ENCODE data around the gene TAC1. TPM values are rescaled to one million over a fixed set of nuclear protein-coding genes. Genes with fewer than 3 reads are reported as not detected.
"Not testable (repeated sequence)": the region's sequence is repeated elsewhere in the genome, so short reads cannot be mapped to it uniquely, and the experiment has no call there.

Gene TAC1
- total RNA-seq, 1 donor from 2014 or later: 1.6 TPM

DNA sequence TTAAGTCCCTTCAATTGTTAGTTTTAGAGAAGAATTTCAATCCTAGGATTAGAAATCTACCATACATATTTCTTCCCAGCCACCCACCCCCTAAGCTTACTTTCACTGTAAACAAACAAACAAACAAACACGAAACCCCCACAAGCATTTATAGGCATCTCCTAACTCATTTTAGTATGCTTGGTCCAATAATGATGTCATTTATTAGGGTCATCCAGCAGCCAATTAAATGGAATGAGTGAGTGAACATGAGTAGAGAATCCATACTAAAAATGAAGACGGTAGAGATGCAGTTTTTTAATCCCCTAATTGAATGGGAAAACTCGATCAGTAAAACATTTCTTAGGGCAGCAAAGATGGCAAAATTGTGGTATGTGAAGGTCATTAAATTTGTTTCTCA, 3.2 kb downstream of the TAC1 start:
- Histone ChIP-seq H3K27me3 (ENCODE audit: control insufficient read depth in 3 of 3, insufficient read depth in 3 of 3, low read length in 3 of 3) (peaks cover 34 to 42% (median 37%) of the 10 kb centered on the region in 3 donors), H3K4me1 (ENCODE audit: control insufficient read depth in 3 of 3, insufficient read depth in 3 of 3, low read length in 3 of 3) (peaks cover 0 to 12% (median 5%) of the 10 kb centered on the region in 3 donors), H3K4me3 (ENCODE audit: low read length in 3 of 3) (no peak overlapping the region), H3K27ac (ENCODE audit: low read depth, low read length) (no peak overlapping the region), H3K9ac (ENCODE audit: low read depth in 1 of 3, low read length in 3 of 3) (no peak overlapping the region), H3K9me3 (ENCODE audit: control insufficient read depth in 3 of 3, low read length in 3 of 3) (no peaks in the 10 kb centered on the region), H3K36me3 (ENCODE audit: control insufficient read depth in 3 of 3, insufficient read depth in 3 of 3, low read length in 3 of 3) (no peaks in the 10 kb centered on the region)

DNA sequence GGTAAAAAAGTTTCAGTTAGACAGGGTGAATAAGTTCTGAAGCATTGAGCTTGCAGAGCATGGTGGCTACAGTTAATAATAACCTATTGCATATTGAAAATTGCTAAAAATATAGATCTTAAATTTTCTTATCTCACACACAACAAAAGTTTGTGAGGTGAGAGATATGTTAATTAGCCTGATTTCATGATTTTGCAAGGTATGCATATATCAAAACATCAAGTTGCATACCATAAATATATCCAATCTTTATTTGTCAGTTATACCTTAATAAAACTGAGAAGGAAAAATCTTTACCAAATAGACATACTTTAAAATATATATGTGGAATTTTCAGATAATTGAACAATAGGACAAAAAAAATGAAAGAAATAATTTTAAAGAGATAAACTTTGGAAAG, 16.6 kb downstream of the TAC1 start:
- no peaks in the 10 kb centered on the region for H3K27me3 ChIP-seq (ENCODE audit: control insufficient read depth in 3 of 3, insufficient read depth in 3 of 3, low read length in 3 of 3)
- H3K4me3 ChIP-seq (ENCODE audit: low read length in 3 of 3): no peak overlapping the region

DNA sequence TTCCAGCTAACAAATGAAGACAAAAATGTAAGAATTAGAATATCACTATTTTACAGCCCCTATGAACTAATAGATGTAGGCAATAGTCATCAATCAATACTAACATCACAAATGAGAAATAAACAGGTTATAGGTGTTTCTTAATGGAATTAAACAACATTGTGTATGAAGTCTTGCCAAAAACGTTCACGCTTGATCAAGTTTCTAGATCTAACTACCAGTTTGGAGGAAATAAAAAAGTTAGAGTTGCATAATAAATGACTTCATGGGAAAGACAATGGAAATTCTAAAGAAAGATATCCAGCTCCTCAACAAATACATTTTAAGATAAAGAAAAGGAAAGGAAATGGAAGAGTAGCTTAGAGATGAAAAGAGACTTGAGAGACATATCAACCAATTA, 19.7 kb downstream of the TAC1 start:
- Histone ChIP-seq H3K4me1 (ENCODE audit: control insufficient read depth in 3 of 3, insufficient read depth in 3 of 3, low read length in 3 of 3) (no peaks in the 10 kb centered on the region), H3K9ac (ENCODE audit: low read depth in 1 of 3, low read length in 3 of 3) (no peak overlapping the region), H3K9me3 (ENCODE audit: control insufficient read depth in 3 of 3, low read length in 3 of 3) (no peaks in the 10 kb centered on the region), H3K27me3 (ENCODE audit: control insufficient read depth in 3 of 3, insufficient read depth in 3 of 3, low read length in 3 of 3) (no peaks in the 10 kb centered on the region), H3K27ac (ENCODE audit: low read depth, low read length) (no peak overlapping the region), H3K4me3 (ENCODE audit: low read length in 3 of 3) (no peak overlapping the region), H3K36me3 (ENCODE audit: control insufficient read depth in 3 of 3, insufficient read depth in 3 of 3, low read length in 3 of 3) (no peaks in the 10 kb centered on the region)

More for the DNA sequence above, 16.6 kb downstream of the TAC1 start:
- Histone ChIP-seq H3K27ac (ENCODE audit: low read depth, low read length) (no peak overlapping the region), H3K4me1 (ENCODE audit: control insufficient read depth in 3 of 3, insufficient read depth in 3 of 3, low read length in 3 of 3) (no peaks in the 10 kb centered on the region), H3K9ac (ENCODE audit: low read depth in 1 of 3, low read length in 3 of 3) (no peak overlapping the region), H3K36me3 (ENCODE audit: control insufficient read depth in 3 of 3, insufficient read depth in 3 of 3, low read length in 3 of 3) (no peaks in the 10 kb centered on the region), H3K9me3 (ENCODE audit: control insufficient read depth in 3 of 3, low read length in 3 of 3) (no peaks in the 10 kb centered on the region)

- Histone ChIP-seq H3K36me3 (ENCODE audit: control insufficient read depth in 3 of 3, insufficient read depth in 3 of 3, low read length in 3 of 3) (no peaks in the 10 kb centered on the region), H3K27me3 (ENCODE audit: control insufficient read depth in 3 of 3, insufficient read depth in 3 of 3, low read length in 3 of 3) (no peaks in the 10 kb centered on the region), H3K27ac (ENCODE audit: low read depth, low read length) (no peak overlapping the region), H3K4me1 (ENCODE audit: control insufficient read depth in 3 of 3, insufficient read depth in 3 of 3, low read length in 3 of 3) (no peaks in the 10 kb centered on the region), H3K9ac (ENCODE audit: low read depth in 1 of 3, low read length in 3 of 3) (no peak overlapping the region), H3K4me3 (ENCODE audit: low read length in 3 of 3) (no peak overlapping the region), H3K9me3 (ENCODE audit: control insufficient read depth in 3 of 3, low read length in 3 of 3) (no peaks in the 10 kb centered on the region)
Measured at GRCh38 chr7:97752215-97752614, 20.3 kb downstream of the TAC1 start.

DNA sequence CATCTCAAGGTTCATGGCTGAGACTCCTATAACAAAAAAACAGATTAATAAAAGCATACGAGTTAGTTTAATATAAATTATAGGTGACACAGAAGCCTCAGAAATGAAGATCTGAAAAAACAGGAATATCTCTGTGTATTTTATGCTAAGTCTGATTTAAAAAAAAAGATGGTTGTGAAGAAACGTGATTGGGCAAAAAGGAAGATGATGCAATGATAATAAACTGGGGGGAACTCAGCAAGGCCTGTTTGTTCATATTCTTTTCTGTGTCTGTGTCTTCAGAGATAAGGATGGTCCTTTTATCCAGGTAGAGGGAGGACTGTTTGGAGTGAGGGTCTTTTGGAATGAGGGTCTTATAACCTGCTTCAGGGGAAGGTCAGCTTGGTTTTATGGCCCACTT, 25.9 kb downstream of the TAC1 start:
- no peak overlapping the region for H3K4me3 ChIP-seq (ENCODE audit: low read length in 3 of 3)
- H3K9ac ChIP-seq (ENCODE audit: low read depth in 1 of 3, low read length in 3 of 3): no peak overlapping the region
- H3K4me1 ChIP-seq (ENCODE audit: control insufficient read depth in 3 of 3, insufficient read depth in 3 of 3, low read length in 3 of 3): no peaks in the 10 kb centered on the region
- no peaks in the 10 kb centered on the region for H3K27me3 ChIP-seq (ENCODE audit: control insufficient read depth in 3 of 3, insufficient read depth in 3 of 3, low read length in 3 of 3)
- H3K36me3 ChIP-seq (ENCODE audit: control insufficient read depth in 3 of 3, insufficient read depth in 3 of 3, low read length in 3 of 3): no peaks in the 10 kb centered on the region
- H3K9me3 ChIP-seq (ENCODE audit: control insufficient read depth in 3 of 3, low read length in 3 of 3): no peaks in the 10 kb centered on the region
- H3K27ac ChIP-seq (ENCODE audit: low read depth, low read length): no peak overlapping the region

DNA sequence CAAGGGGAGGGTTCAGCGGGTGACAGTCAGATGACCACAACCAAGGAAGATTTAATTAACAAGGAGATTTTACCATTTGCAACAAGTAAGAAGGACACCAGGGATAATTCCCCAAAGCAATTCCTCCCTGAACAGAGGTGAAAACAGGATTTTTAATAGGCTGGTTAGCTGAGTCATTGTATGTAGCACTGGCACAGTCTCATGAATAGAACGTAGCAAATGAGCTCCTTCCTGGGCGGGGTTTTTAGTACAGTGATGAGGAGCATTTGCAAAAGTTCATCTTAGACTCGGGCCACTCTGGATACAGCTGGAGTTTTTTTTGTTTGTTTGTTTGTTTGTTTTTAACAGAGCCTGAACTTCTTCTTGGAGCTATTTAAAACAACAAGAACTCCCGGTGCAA, 39.0 kb downstream of the TAC1 start:
- no peaks in the 10 kb centered on the region for H3K4me1 ChIP-seq (ENCODE audit: control insufficient read depth in 3 of 3, insufficient read depth in 3 of 3, low read length in 3 of 3)
- H3K4me3 ChIP-seq (ENCODE audit: low read length in 3 of 3): no peak overlapping the region
- H3K27me3 ChIP-seq (ENCODE audit: control insufficient read depth in 3 of 3, insufficient read depth in 3 of 3, low read length in 3 of 3): no peaks in the 10 kb centered on the region
- no peak overlapping the region for H3K27ac ChIP-seq (ENCODE audit: low read depth, low read length)
- H3K9me3 ChIP-seq (ENCODE audit: control insufficient read depth in 3 of 3, low read length in 3 of 3): no peaks in the 10 kb centered on the region
- H3K9ac ChIP-seq (ENCODE audit: low read depth in 1 of 3, low read length in 3 of 3): no peak overlapping the region
- H3K36me3 ChIP-seq (ENCODE audit: control insufficient read depth in 3 of 3, insufficient read depth in 3 of 3, low read length in 3 of 3): no peaks in the 10 kb centered on the region

DNA sequence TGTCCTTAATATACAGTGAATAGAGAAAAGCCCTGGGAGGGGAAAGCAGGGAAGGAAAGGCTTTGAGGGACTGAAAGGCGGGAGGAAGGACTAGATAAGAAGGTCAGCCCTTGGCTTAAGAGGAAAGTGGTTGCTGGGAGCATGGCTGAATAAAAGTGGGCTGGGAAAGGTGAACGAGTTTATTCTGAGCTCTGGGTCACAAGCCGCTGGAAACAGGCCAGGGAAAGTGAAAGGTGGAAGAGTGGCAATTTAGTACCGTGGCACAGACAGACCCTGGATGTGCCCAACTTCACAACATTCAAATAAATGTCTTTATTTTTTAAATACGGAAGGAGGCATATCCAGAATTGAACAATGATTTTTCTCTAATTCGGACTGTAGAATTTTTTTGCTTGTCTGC, 39.7 kb downstream of the TAC1 start:
- Histone ChIP-seq H3K4me1 (ENCODE audit: control insufficient read depth in 3 of 3, insufficient read depth in 3 of 3, low read length in 3 of 3) (no peaks in the 10 kb centered on the region), H3K27ac (ENCODE audit: low read depth, low read length) (no peak overlapping the region), H3K36me3 (ENCODE audit: control insufficient read depth in 3 of 3, insufficient read depth in 3 of 3, low read length in 3 of 3) (no peaks in the 10 kb centered on the region), H3K9ac (ENCODE audit: low read depth in 1 of 3, low read length in 3 of 3) (no peak overlapping the region), H3K9me3 (ENCODE audit: control insufficient read depth in 3 of 3, low read length in 3 of 3) (no peaks in the 10 kb centered on the region), H3K27me3 (ENCODE audit: control insufficient read depth in 3 of 3, insufficient read depth in 3 of 3, low read length in 3 of 3) (no peaks in the 10 kb centered on the region), H3K4me3 (ENCODE audit: low read length in 3 of 3) (no peak overlapping the region)

DNA sequence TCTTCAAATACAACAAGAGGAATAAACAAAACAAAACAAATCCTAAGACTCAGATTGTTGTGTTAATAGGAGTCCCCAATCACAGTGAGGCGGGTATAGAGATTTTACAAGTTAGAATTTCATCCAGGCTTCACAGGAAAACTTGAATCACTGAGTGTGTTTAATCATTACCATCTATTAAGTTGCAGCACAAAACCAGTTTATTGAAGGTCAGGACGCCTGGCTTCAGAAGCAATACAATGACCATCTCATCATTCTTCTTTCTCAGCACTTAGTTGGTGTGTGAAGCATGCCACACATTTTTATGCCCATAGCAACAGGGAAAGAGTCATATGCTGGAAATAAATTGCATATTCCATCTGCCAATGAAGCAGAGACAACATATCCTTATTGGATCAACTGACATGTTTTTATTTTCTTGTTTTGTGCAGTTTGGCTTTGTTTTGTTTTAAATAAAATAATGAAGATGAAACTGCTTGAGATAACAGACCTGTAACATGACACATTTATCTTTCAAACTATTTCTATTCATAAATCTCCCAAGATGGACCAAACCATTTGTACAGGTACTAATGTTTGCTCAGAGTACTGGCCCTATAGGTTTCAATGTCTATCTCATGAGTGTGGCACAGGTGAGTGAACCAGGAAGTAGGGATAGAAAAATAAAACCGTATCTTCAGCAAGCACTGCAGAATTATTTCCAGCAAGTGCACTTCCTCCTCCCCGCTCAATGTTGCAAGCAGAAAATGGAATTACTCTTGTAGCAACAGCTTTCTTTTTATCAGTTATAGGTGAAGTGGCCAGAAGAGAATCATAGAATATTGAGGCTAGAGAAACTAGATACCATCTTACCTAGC, 40.4 kb downstream of the TAC1 start:
- no peaks in the 10 kb centered on the region for H3K9me3 ChIP-seq (ENCODE audit: control insufficient read depth in 3 of 3, low read length in 3 of 3)
- H3K4me1 ChIP-seq (ENCODE audit: control insufficient read depth in 3 of 3, insufficient read depth in 3 of 3, low read length in 3 of 3): no peaks in the 10 kb centered on the region
- no peak overlapping the region for H3K4me3 ChIP-seq (ENCODE audit: low read length in 3 of 3)
- H3K9ac ChIP-seq (ENCODE audit: low read depth in 1 of 3, low read length in 3 of 3): no peak overlapping the region
- H3K27ac ChIP-seq (ENCODE audit: low read depth, low read length): no peak overlapping the region
- H3K36me3 ChIP-seq (ENCODE audit: control insufficient read depth in 3 of 3, insufficient read depth in 3 of 3, low read length in 3 of 3): no peaks in the 10 kb centered on the region
- no peaks in the 10 kb centered on the region for H3K27me3 ChIP-seq (ENCODE audit: control insufficient read depth in 3 of 3, insufficient read depth in 3 of 3, low read length in 3 of 3)

DNA sequence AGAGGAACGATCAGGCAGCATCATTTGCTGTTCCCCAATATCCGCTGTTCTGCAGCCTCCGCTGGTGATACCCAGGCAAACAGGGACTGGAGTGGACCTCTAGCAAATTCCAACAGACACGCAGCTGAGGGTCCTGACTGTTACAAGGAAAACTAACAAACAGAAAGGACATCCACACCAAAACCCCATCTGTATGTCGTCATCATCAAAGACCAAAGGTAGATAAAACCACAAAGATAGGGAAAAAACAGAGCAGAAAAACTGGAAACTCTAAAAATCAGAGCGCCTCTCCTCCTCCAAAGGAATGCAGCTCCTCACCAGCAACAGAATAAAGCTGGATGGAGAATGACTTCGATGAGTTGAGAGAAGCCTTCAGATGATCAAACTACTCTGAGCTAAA, 54.5 kb downstream of the TAC1 start:
- not testable (repeated sequence) for H3K36me3 ChIP-seq (ENCODE audit: control insufficient read depth in 3 of 3, insufficient read depth in 3 of 3, low read length in 3 of 3); H3K9ac ChIP-seq (ENCODE audit: low read depth in 1 of 3, low read length in 3 of 3); H3K4me3 ChIP-seq (ENCODE audit: low read length in 3 of 3); H3K27ac ChIP-seq (ENCODE audit: low read depth, low read length); H3K9me3 ChIP-seq (ENCODE audit: control insufficient read depth in 3 of 3, low read length in 3 of 3); H3K27me3 ChIP-seq (ENCODE audit: control insufficient read depth in 3 of 3, insufficient read depth in 3 of 3, low read length in 3 of 3); H3K4me1 ChIP-seq (ENCODE audit: control insufficient read depth in 3 of 3, insufficient read depth in 3 of 3, low read length in 3 of 3)
